Esophagus mucosa (tissue), 1 donor: ENCODE measurements around the gene DRAP1. TPM values are rescaled to one million over a fixed set of nuclear protein-coding genes. Genes with fewer than 3 reads are reported as not detected.
A peak's percentile ranks its signal among the peaks of the same experiment; 100 is the strongest.

Source experiments
- ATAC-seq: fragments of 200-7000 bp; cut with Tn5 transposase; one replicate; pipeline ENCODE4 v1.9.1; 2020
- total RNA-seq: library from RNA; stranded (reverse); gene quantifications from one replicate; pipeline ENCODE4 v1.2.4, GENCODE V29; 2023
- donor health status: DM: yes; HTN: yes; CAD: no.

The DRAP1 gene
- total RNA-seq, 1 donor from 2014 or later: 76.2 TPM

DNA sequence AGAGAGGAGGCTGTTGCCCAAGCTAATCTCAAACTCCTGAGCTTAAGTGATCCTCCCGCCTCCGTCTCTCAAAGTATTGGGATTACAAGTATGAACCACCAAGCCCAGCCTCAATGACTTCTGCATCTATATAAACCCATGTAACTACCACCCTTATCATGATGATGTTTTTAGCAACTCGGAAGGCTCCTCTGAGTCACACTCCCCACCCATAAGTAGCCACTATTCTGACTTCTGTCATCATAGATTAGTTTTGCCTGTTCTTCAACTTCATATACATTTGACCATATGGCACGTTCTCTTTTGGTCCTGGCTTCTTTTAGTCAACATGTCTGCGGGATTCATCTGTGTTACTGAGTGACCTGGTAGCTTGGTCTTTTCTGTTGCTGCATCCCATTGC lies 12.6 kb upstream of the DRAP1 start:
- peak; percentile 5 for ATAC-seq

DNA sequence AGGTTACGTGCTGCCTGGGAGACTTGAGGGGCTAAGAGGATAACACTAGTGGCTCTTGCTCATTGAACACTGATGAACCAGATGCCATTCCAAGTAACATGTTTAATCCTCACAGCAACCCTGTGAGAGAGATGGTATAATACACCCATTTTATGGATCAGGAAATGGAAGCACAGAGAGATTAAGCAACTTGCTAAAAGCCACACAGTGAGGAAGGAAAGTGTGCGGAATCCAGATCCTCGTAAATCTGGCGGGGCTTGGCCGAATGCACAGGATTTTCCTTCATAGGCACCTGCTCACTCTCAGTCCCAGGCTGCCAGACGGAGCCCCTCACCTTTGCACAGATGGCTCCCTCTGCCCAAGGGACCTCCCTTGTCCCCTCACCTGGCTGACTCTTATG lies 11.3 kb upstream of the DRAP1 start:
- ATAC-seq: no peak

DNA sequence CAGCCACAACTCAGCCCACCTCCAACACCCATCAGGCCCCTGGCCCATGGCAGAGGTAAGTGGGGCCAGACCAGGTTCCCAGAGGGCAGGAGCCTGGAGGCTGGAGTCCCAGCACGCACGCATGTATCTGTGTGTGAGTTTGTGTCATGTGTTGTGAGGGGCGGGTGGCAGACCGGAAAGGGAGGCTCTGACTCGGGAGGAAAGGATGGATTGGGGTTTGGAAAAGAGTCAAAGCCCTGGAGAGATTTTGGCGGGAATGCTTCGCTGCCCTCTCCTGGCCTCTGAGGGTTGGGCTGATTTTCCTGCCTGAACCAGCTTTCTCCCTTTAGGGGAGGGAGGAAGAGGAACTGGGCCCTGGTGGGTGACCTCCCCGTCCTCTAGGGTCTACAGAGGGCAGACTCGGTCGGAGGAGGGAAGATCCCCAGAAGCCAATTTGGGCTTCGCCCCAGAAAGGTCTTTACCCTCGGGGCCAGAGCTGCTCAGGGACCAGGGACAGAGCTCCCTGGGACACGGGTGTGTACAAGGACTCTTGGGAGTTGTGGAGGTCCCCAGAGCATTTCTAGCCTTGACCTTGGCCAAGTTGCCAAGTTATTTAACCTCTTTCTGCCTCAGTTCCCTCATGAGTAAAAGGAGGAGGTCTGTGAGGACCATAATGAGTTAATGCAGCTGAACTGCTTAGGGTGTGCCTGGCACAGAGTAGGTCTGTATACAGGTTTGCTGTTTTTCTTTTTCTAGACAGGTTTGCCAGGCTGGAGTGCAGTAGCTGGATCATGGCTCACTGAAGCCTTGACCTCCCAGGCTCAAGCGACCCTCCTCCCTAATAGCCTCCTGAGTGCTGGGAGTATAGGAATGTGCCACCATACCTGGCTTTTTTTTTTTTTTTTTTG lies 7.3 kb upstream of the DRAP1 start:
- peak; percentile 38 for ATAC-seq

DNA sequence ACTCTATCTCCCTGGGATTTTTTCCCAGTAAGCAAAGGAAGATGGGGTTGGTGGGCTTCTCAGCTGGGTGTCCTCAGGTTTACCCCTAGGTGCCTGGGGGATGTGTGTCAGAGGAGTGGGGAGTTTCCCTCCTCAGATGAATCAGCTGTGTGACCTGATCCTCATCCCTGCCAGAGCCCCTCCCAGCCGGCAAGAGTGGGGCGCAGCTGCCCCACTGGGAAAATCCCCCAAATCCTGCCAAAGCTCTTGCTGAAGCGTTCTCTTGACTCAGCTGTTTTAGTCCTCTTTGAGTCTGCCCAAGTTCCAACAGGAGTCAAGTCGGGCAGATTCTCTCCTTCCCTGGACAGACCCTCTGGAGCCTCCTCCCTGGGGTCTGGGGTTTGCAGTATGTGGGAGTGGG lies 6.4 kb upstream of the DRAP1 start:
- ATAC-seq: peak; percentile 65

DNA sequence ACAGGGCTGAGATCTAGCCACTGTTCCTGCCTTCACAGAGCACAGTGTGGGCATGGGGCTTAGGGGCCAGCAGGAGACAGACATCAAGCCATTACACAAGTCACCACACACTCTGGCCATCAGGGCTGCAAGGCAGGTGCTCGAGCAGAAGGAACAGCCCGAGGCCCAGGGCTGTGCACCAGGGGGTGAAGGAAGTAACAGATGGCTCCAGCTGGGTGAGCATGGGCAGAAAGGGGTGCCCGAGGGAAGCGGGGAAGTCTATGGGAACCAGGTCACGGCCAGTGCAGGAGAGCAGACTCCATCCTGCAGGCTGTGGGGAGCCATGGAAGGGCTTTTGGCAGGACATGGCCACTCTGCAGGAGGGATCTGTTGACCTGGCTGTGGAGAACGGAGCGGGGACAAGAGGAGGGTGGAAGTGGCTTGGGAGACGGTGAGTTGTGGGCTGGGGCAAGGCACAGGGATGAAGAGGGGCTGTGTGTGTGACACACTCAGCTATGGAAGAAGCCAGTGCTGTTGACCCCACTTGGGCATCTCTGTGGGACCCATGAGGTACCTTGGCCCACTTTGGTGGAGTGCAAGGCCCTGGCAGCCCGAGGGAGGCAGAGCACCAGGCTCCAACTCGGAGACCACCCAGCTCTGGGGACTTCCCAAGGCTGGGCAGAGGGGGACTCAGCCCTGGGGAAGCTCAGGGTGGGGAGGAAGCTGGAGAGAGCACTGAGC lies 4.0 kb upstream of the DRAP1 start:
- no peak for ATAC-seq

DNA sequence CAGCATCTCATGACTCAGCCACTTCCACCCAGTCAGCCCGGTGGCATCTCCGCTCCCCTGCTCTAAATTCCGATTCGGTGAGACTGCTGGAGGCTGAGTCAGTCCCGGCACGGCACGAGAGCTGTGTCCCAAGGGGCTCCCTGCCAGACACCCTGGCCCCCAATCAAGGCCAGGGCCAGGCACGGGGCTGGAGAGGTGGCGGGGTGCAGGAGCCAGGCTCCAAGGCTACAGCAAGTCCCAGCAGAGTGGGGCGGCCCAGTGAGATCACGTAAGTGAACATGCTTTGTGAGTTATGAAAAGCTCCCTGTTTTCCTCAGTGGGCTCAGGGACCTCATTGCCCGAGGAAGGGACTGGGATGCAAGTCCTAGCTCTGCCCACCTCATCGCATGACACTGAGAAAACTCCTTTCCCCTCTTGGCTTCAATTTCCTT lies 3.4 kb upstream of the DRAP1 start:
- ATAC-seq: peak; percentile 57

DNA sequence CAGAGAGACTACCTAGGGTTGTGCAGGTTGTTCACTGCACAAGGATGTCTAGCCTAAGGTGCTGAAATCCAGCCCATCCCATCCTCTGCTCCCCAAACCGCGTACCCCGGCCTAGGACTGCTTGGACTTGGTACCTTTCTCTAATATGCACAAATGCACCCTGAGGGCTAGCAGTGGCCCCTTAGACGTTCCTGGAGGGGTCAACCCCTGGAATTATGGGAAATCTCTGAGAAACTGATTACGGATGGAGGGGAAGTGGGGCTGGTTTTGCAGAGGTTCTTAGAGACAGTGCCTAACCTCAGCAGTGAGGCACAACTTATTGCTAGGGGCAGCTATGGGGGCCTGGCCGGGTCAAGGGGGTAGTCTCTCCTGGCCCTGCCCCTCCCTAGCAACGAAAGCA lies 2.8 kb upstream of the DRAP1 start:
- ATAC-seq: no peak

DNA sequence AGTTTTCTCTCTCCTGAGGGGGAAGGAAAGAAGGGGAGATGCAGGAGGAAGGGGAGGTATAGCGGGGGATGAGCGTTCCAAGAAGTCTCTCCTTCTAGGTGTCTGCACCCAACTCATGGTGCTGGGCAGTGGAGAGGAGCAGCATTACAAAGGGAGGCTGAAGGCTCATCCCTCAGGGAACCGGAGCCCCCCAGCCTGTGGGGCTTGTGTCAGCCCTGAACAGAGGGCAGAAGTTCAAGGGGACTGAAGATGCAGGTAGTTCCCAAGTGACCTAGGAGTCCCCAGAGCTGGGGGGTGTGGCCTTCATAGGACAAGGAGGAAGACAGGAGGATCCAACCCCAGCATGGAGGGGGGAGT lies 2.2 kb upstream of the DRAP1 start:
- no peak for ATAC-seq

DNA sequence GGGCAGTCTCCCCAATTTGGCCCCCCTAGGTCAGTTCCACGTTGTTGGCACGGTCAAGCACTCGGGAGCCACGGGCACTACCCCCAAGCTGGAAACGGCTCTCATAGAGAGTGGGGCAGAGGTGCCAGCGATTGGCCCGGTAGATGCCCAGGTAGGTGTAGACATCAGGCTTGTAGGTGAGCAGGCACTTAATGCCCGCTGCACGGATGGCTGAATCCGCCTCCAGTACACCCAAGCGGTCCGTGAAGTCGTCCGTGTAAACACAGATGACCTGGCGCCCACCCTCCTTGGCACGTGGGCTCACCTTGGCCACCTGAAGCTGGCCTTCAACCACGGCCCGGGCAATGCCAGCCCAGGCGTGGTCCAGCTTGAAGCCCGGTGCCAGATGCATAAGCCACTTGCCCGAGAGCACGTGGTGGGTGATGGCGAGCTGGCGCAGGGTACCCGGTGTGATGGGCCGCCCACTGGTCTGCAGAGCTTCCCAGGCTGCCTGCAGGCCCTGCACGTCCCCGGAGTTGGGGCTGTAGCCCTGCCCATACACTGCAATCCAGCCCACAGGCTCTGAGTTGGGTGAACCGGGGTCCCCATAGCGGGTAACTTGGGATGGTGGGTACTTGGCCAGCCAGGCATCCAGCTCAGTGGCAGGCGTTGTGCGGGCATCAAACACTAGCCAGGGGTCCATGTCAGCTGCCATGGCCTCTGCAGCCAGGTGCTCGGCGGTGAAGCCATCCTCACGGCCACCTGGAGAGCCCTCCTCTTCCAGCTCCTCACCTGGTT lies 1.6 kb upstream of the DRAP1 start:
- no peak for ATAC-seq

DNA sequence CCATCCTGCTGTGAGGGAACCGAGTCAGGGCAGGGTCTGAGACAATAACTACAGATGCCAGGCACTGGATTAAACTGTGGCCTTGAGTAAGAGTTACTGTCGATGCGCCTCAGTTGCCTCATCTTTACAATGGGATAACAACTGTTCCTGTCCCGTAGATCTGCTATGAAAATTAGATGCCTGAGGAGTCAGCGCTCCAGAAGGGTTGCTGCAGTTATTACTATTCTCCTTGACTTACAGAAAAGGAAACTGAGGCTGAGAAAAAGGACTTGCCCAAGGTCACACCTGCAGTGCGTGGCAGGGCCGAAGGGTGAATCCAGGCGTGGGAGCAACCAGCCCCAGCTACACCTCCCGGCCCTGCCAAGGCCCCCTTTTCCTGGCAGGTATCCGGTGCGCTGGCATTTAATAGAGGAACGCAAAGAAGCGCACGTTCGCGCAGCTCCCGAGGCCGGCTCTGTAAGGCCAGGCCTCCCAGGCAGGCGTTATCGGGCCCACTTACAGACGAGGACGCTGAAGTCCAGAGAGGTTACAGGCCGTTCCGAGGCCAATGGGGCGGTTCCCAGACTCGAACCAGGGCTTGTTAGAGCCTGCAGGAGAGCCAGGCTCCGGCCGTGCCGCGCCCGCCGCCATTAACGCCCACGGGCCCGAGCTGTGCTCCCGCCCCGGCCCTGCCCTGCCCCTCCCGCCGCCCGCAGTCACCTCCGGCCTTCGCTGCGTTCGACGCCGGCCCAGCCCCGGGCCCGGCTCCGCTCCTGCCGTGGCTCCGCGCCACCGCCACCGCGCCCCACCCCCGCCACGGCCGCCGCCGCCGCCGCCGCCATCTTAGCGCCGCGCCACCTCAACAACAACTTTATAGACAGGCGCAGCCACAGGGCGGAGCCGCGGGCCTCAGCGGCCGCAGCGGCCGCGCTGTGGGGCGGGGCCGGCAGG lies 750 bp upstream of the DRAP1 start, which contains the start of gene C11orf68:
Gene C11orf68 (minus strand): TSS at position 852 of the 930 bp plus-strand sequence. CDS start 31 bp downstream, at position 821.
- no peak for ATAC-seq

DNA sequence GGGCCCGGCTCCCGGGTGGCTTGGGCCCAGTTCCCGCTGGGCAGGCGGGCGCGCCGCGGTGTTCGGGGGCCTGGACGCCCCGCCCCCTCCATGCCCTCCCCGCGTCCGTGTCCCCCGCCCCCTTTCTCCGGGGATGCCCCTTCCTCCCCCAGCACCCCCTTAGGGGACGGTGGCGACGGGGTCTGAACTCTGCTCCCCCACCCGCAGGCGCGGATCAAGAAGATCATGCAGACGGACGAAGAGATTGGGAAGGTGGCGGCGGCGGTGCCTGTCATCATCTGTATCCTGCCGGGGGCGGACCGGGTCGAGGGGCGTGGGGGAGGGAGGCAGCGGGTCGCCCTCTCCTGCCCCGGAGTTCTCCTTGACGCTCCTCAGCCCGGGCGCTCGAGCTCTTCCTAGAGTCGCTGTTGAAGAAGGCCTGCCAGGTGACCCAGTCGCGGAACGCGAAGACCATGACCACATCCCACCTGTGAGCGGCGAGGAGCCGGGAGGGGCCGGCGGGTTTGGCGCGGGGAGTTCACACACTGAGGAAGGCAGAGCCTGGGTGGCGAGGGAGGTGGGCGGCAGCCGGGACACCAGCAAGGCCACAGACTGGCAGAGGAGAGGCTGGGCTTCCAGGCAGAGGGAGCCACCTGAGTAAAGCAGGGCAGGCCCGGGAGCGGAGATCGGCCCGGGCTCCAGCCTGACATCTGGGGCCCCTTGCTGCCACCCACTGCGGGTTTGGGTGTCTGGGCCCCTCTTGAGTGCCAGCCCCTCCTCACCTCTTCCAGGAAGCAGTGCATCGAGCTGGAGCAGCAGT lies 546 bp downstream of the DRAP1 start:
- peak; percentile 12 for ATAC-seq

DNA sequence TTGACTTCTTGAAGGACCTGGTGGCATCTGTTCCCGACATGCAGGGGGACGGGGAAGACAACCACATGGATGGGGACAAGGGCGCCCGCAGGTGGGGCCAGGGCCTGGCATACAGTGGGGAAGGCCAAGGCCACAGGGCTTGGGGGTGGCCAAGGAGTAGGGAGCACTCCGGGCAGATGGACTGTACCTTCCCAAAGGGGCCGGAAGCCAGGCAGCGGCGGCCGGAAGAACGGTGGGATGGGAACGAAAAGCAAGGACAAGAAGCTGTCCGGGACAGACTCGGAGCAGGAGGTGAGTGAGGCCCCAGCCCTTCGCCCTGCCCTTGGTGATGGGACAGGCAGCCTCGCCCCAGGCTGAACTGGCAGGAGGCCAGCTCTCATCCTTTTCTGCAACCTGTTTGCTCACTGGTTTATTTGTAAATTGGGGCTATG lies 1.2 kb downstream of the DRAP1 start:
- ATAC-seq: no peak

DNA sequence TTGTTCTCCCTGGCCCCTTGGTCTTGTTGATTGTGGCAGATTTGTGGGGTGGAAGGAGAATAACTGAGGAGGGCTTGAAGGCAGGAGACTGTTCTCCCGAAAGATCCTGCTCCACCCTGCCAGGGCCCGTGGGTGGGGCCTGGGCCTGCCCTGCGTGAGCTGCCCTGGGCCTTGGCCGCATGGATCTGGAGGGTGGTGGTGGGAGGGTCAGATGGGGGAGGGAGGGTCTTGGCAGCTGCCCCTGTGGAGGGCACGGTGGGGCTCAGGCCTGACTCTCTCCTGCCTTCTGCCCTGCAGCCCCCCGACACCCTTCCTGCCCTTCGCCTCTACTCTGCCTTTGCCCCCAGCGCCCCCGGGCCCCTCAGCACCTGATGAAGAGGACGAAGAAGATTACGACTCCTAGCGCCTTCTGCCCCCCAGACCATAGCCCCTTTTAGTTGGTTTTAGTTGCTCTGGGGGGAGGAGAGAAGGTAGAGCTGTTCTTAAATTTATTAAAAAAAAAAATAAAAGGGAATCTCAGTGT lies 1.9 kb downstream of the DRAP1 start:
- no peak for ATAC-seq

DNA sequence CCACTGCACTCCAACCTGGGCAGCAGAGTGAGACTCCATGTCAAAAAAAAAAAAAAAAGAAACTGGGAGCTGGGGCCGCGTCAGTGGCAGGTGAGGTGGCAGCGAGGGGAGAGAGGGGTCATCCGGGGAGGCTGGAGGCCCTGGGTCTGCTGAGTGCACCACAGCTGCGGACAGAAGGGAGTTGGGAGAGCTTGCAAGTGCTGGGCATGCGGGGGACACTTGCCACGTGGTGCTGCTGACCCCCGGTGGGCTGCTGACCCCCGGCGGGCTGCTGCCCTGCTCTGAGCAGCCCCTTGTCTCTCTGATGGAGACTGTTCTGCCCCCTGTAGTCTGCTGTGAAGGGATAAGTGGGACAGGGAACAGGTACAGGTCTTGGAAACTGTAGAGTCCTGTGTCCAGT lies 2.6 kb downstream of the DRAP1 start:
- no peak for ATAC-seq

DNA sequence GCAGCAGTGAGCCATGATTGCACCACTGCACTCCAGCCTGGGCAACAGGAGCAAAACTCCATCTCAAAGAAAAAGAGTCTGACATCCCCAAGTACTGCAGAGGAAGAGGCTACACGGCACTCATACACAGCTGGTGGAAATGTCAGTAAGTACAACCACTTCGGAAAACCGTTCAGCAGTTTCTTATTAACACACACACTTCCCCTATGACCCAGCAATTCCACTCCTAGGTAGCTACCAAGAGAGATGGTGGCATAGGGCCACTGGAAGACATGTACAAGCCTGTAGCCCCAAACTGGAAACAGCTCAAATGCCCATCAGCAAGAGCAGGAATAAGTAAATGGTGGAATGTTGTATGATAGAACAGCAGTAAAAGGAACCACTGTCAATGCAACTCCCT lies 3.3 kb downstream of the DRAP1 start:
- ATAC-seq: no peak

DNA sequence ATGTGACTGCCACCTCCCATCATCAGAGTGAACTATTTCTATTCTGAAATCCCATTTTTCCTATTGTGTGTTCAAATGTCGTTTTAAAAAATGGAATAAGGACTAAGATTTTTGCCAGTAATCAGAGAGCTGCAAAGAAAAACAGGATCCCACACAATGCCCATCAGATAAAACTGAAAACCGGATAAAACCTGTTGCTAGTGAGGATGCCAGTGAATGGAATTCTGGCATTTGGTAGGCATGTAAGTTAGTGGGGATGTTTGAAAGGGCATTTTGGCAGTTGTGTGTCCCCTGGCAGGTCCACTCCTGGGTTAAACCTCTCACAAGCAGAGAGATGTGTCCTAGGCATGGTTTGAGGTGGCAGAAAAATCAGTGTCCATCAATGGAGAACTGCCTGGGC lies 6.2 kb downstream of the DRAP1 start:
- ATAC-seq: no peak

DNA sequence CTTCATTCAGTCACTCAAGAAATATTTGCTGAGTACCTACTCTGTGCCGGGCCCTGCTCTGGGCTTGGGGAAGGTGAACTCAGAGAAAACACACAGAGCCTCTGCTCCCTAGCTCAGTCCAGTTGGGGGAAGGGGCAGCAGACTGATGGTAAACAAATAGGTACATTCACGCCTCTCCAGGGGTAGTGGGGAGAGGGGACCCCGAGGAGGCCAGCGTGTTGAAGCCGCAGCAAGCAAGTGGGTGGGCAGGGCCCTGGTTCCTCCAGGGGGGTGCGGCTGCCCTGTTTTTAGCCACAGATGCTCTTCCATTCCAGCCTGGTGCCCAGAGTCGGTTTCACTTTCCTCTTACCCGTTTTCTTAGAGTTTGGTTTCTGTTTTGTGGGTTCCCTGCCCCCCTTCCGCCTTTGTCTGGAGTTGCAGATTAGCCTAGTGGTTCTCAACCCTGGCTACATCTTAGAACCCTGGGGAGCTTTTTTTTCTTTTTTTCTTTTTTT lies 8.7 kb downstream of the DRAP1 start:
- ATAC-seq: peak; percentile 24

DNA sequence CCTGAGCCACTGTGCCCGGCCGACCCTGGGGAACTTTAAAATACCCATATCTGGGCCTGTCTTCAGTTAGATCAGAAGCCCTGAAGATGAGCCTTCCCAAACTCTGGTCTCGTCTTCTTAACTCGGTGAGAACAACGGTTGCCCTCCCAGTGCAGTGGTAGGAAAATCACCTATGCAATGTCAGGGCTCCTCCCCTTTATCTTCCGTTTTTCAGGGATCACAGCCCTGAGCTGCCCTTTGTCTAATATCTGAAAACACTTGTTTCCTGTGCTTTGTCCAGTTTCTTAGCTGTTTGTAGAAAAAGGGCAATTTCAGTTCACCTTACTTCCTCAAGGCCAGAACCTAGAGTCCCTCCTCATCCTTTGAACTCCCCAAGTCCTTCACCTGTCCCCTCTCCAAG lies 9.4 kb downstream of the DRAP1 start:
- no peak for ATAC-seq

DNA sequence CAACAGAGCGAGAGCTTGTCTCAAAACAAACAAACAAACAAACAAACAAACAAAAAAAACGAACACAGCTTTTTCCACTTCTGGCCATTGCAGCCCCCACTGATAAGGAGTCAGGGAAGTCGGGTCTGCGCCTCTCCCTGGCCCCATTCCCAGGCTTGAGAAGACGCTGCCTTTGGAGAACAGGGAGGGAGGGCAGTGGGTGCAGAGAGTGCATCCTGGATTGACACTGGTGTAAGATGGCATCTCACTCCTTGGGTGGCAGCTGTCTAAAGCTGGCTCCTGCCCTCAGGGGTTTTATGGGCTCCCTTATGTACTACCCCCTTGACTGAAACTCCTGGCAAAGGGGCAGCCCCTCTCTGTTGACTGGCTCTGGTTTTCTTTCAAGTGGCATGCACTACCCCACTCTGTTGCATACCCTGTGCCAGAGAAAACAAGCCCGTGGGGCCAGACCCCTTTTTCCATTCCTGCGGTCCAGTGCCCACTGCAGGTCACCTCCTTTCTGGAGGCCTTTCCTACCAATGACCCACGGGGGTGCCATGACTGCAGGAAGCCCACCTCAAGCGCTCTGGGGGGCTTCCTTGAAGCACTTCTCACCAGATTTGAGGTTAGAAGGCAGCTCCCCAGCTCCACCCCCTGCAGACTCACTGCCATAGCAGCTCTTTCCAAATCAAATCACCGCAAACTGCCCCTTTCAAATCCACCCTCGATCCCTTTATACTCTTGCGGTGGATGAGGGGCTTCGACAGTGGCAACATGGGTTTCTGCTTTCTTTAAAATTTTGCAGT lies 12.7 kb downstream of the DRAP1 start:
- no peak for ATAC-seq

DNA sequence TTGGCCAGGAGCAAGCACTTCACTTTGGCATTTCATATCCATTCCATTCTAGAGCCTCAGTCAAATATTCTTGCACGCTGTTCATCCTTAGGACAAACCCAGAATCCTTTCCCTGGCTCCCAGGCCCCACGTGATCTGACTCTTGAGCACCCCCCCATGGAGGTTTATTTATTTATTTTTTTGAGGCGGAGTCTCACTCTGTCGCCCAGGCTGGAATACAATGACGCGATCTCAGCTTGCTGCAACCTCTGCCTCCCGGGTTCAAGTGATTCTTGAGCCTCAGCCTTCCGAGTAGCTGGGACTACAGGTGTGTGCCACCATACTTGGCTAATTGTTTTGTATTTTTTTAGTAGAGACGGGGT lies 13.3 kb downstream of the DRAP1 start:
- ATAC-seq: peak; percentile 35
